Activated T-cell treated with anti-CD3 and anti-CD28 coated beads for 24 hours (primary cell): Measurements from ENCODE around the gene TEX261.

Experiments used
- DNase-seq: peaks from one replicate; pipeline ENCODE4 v3.0.0-alpha.2; 2020; ENCODE audit warnings: low read depth

TEX261 gene

GRCh38 chr2:70957798-70958197, 36.9 kb downstream of the TEX261 start:
- DNase-seq: no peak

GRCh38 chr2:70956141-70956540, 38.5 kb downstream of the TEX261 start:
- DNase-seq: no peak

- DNase-seq: no peak
Observed at GRCh38 chr2:70954886-70955285, 39.8 kb downstream of the TEX261 start.

GRCh38 chr2:70949086-70949485, 45.6 kb downstream of the TEX261 start:
- no peak for DNase-seq

GRCh38 chr2:70948337-70949003, 46.2 kb downstream of the TEX261 start:
- peak; percentile 76 for DNase-seq

GRCh38 chr2:70947556-70948184, 47.0 kb downstream of the TEX261 start:
- DNase-seq: no peak

GRCh38 chr2:70946832-70947442, 47.7 kb downstream of the TEX261 start:
- DNase-seq: peak; percentile 30

GRCh38 chr2:70944111-70944690, 50.5 kb downstream of the TEX261 start:
- no peak for DNase-seq

GRCh38 chr2:70943205-70943871, 51.3 kb downstream of the TEX261 start:
- no peak for DNase-seq

- DNase-seq: no peak
Observed at GRCh38 chr2:70942396-70943204, 52.1 kb downstream of the TEX261 start.

- DNase-seq: no peak
Observed at GRCh38 chr2:70941701-70942100, 53.0 kb downstream of the TEX261 start.

GRCh38 chr2:70941186-70941585, 53.5 kb downstream of the TEX261 start:
- DNase-seq: no peak

GRCh38 chr2:70939839-70940580, 54.7 kb downstream of the TEX261 start:
- no peak for DNase-seq

- DNase-seq: no peak
Observed at GRCh38 chr2:70939001-70939838, 55.5 kb downstream of the TEX261 start.

- no peak for DNase-seq
Observed at GRCh38 chr2:70938586-70938950, 56.1 kb downstream of the TEX261 start.

- no peak for DNase-seq
Observed at GRCh38 chr2:70937866-70938585, 56.6 kb downstream of the TEX261 start.

GRCh38 chr2:70936979-70937811, 57.5 kb downstream of the TEX261 start:
- DNase-seq: no peak

GRCh38 chr2:70936165-70936978, 58.3 kb downstream of the TEX261 start:
- no peak for DNase-seq
